ENCODE measurements around the gene ZCCHC24.

DNA sequence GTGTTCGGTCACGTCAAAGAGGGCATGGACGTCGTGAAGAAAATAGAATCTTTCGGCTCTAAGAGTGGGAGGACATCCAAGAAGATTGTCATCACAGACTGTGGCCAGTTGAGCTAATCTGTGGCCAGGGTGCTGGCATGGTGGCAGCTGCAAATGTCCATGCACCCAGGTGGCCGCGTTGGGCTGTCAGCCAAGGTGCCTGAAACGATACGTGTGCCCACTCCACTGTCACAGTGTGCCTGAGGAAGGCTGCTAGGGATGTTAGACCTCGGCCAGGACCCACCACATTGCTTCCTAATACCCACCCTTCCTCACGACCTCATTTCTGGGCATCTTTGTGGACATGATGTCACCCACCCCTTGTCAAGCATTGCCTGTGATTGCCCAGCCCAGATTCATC is 91.7 kb downstream of the ZCCHC24 start:
- TF ChIP-seq, protein P1, sequence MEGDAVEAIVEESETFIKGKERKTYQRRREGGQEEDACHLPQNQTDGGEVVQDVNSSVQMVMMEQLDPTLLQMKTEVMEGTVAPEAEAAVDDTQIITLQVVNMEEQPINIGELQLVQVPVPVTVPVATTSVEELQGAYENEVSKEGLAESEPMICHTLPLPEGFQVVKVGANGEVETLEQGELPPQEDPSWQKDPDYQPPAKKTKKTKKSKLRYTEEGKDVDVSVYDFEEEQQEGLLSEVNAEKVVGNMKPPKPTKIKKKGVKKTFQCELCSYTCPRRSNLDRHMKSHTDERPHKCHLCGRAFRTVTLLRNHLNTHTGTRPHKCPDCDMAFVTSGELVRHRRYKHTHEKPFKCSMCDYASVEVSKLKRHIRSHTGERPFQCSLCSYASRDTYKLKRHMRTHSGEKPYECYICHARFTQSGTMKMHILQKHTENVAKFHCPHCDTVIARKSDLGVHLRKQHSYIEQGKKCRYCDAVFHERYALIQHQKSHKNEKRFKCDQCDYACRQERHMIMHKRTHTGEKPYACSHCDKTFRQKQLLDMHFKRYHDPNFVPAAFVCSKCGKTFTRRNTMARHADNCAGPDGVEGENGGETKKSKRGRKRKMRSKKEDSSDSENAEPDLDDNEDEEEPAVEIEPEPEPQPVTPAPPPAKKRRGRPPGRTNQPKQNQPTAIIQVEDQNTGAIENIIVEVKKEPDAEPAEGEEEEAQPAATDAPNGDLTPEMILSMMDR (conservative IDR thresholded peaks at IDR 0.05 in 1 of 2, IDR thresholded peaks at IDR 0.05 in 1 of 2; ENCODE audit: low read depth in 1 of 2, low read length in 2 of 2) = no peak
- TF ChIP-seq EZH2 (IDR thresholded peaks at IDR 0.05; ENCODE audit: low read length, missing control alignments) = no peak

Data from fibroblast of lung (primary cell).